Stimulated activated CD8-positive, alpha-beta memory T cell treated with anti-CD3 and anti-CD28 coated beads, Interleukin-4, amount 100 ng/mL, for 24 hours (primary cell): ENCODE measurements around the gene ZNF497.
"Not testable (repeated sequence)": the region's sequence is repeated elsewhere in the genome, so short reads cannot be mapped to it uniquely, and the experiment has no call there.

ENCODE experiments used
- DNase-seq: peaks from one replicate; pipeline ENCODE4 v3.0.0-alpha.2; 2020; ENCODE audit warnings: low read depth

ZNF497 gene

DNA sequence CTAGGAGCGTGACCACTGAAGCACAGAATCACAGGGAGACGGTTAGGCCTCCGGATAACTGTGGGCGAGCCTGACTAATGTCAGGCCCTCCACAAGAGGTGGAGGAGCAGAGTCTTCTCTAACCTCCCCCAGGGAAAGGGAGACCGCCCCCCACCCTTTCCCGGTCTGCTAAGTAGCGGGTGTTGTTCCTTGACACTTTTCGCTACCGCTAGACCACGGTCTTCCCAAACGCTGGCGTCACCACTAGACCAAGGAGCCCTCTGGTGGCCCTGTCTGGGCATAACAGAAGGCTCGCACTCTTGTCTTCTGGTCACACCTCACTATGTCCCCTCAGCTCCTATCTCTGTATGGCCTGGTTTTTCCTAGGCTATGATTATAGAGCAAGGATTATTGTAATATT is 51.9 kb downstream of the ZNF497 start:
- DNase-seq = not testable (repeated sequence)

DNA sequence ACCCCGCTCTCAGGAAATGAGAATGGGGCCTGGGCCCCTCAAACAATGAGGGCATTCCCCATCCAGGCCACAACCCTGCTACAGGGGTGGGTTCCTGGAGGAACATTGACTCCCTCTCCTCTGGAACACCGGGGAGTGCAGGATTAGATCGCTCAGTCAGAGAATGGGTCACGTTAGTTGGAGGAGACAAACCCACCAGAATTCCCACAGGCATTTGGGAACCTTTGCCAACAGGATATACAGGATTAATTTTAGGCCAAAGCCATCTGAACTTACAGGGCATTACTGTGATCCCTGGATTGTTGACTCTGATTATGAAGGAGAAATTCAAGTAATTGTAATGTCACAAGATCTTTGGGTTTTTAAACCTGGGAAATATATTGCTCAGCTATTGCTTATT is 54.8 kb downstream of the ZNF497 start:
- DNase-seq = no peak

DNA sequence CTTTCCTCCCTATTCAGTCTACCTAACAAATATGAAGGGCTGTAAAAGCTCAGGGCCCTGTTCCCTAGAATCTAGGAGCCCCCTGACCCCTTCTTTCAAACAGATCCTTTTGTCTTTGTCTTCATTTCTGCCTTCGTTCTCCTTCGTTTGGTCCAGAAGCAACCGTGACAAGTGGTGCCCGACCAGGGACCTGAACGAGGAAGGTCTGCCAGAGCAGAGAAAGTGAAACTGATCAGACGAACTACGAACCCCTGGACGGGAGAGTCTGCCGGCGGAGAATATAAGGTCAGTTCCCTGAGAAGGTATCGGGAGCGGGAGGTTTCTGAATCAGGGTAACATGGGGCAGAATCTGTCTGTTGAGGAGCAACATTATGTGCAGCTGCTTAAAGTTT is 56.6 kb downstream of the ZNF497 start:
- DNase-seq = no peak

DNA sequence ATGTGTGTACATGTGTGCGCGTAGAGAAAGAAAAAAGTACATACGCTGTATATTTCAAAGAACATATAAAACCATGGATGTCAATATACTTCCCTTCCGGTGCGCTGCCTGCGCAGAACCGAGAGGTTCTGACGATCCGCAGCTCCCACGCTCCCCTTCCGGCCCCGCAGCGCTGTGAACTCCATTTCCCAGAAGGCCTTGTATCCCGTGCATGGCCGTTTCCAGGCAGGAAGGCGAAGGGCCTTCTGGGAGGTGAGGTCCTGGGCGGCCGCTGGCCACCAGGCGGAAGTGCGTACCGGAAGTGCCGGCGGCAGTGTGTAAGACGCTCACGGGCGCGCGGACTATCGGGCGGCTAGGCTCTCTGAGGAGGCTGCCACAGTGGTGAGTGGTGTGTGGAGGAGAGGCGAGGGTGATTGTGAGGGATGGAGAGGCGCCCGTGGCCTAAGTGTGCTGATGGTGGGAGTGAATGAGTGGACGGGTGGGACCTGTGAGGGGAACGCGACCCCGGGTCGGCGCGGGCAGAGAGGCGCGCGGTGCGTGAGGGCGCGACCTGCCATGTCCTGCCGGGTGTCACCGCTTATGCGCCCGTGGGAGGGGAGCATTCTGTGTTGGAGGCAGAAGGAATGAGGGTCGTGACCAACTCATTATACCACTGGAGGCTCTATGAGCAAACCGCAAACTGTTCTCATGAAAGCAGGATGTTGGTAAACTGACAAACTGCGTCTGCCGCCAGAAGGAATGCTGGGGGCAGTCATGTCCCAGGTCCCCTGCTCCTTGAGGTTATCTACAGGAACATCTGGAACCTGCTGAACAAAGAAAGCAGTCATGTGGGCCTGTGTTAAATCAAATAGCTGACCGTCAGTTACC is 57.3 kb downstream of the ZNF497 start, which contains the start of gene ERVK3-1:
TSS of gene ERVK3-1 (plus strand) at position 313 of the 867 bp plus-strand sequence. CDS start 6,792 bp downstream, outside the sequence.
- peak; percentile 91 for DNase-seq

DNA sequence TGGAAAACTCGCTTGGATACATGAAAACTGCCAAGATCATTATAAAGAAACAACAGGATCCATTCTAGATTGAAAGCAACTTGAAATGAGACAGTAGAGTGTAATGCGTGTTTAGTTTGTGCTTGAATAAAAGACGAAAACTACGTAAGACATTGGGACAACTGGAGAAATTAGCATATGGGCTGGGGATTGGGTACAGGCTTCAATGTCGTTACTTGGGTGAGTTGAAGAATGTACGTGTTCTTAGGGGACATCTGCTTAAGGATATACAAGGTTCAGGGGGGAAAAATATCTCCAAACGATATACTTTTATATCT is 57.8 kb downstream of the ZNF497 start:
- no peak for DNase-seq
